Activated CD8-positive, alpha-beta T cell treated with anti-CD3 and anti-CD28 coated beads for 36 hours (primary cell): ENCODE measurements around the gene BRD3OS. TPM values are rescaled to one million over a fixed set of nuclear protein-coding genes. Genes with fewer than 3 reads are reported as not detected.

Source experiments
- ATAC-seq: fragments of 200-7000 bp; cut with Tn5 transposase; one replicate; pipeline ENCODE4 v1.10.0; 2021; ENCODE audit warnings: mild to moderate bottlenecking, moderate library complexity
- CTCF ChIA-PET: fragments of 350-600 bp; sonication (Branson Sonifier 250); formaldehyde crosslinking; loops from one replicate; lab custom pipeline; 2021; ENCODE audit warnings: antibody characterized with exemption; lab: Charles Lee
- POLR2A ChIA-PET: fragments of 350-600 bp; sonication (Branson Sonifier 250); formaldehyde crosslinking; loops from one replicate; lab custom pipeline; 2021; ENCODE audit warnings: antibody characterized with exemption; lab: Charles Lee
- DNase-seq: peaks from one replicate; pipeline ENCODE4 v3.0.0-alpha.2; 2020
- H3K27ac Mint-ChIP-seq: one replicate; pipeline ENCODE4 v1.8.0; 2021; ENCODE audit warnings: mild to moderate bottlenecking, mixed read lengths
- H3K27me3 Mint-ChIP-seq: one replicate; pipeline ENCODE4 v1.8.0; 2021; ENCODE audit warnings: mixed read lengths
- H3K36me3 Mint-ChIP-seq: one replicate; pipeline ENCODE4 v1.8.0; 2021; ENCODE audit warnings: low read depth, mixed read lengths
- H3K4me1 Mint-ChIP-seq: one replicate; pipeline ENCODE4 v1.8.0; 2021; ENCODE audit warnings: low read depth, mixed read lengths
- H3K4me3 Mint-ChIP-seq: one replicate; pipeline ENCODE4 v1.8.0; 2021; ENCODE audit warnings: mild to moderate bottlenecking, moderate library complexity, mixed read lengths
- H3K9me3 Mint-ChIP-seq: one replicate; pipeline ENCODE4 v1.8.0; 2021; ENCODE audit warnings: mixed read lengths
- CTCF ChIP-seq: fragments of 200-600 bp; IDR thresholded peaks from one replicate; pipeline ENCODE4 v1.8.0; 2022; ENCODE audit warnings: antibody characterized with exemption, mild to moderate bottlenecking
- intact Hi-C: fragments of 100-400 bp; cut with micrococcal nuclease; formaldehyde crosslinking; loops from one replicate; pipeline ENCODE4 v1.10.0; 2022
- total RNA-seq, 2 experiments: library from RNA; stranded (reverse); gene quantifications; one replicate each; pipeline ENCODE4 v1.2.3, GENCODE V29; 2021

The BRD3OS gene
- total RNA-seq, 2 experiments from 2014 or later: 8.1 to 8.2 TPM

DNA sequence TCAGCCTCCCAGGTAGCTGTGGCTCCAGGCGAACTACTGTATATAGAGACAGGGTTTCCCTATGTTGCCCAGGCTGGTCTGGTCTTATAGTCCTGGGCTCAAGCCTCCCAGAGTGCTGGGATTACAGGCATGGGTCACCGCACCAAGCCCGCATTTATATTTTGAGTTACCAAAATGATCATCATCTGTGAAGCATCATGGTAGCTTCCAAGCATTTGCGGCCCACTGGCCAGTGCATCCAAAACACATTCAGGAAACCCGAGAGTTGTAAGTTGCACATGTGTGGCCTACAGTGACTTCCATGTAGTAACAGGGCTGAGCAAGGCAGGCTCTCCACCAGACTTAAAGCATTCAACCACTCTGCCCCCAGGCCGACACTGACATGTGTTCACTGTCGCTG lies 2.3 kb downstream of the BRD3OS start:
- intact Hi-C loops: loop anchor here (5.0 kb wide), 1 partner anchor 40 kb away; the partner anchor contains the start of gene BRD3
- Mint-ChIP-seq H3K27me3 (no peaks in the 10 kb centered on the region), H3K9me3 (no peaks in the 10 kb centered on the region), H3K36me3 (peaks cover 2% of the 10 kb centered on the region), H3K4me3 (peak overlapping the region; percentile 77), H3K27ac (no peak overlapping the region), H3K4me1 (peaks cover 5% of the 10 kb centered on the region)
- ChIA-PET CTCF (interaction anchor here (0.6 kb wide), 1 partner anchor 12 kb away, joined by 3 read pairs; no protein-coding TSS in a partner anchor), POLR2A (interaction anchor here (2.8 kb wide), 1 partner anchor 39 kb away, joined by 20 read pairs; no protein-coding TSS in a partner anchor)
- no peak for TF ChIP-seq CTCF
- ATAC-seq (no peak), DNase-seq (no peak)

DNA sequence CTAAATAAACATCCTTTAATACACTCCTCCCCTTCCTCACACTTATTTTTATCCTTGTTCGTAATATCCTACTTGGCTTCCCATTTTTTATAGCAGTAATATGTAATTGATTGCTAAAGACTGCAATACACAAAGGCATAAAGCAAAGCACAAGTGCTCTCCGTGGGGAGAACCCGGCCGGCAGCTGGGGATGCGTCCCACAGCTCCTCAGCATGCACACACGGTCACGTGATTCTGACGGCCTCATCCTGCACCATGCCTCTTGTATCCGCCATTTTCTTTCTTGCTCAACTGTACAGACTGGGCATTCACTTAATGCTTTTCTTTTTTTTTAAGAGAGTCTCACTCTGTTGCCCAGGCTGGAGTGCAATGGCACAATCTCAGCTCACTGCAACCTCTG lies 2.8 kb downstream of the BRD3OS start:
- no peaks in the 10 kb centered on the region for H3K9me3 Mint-ChIP-seq
- no peaks in the 10 kb centered on the region for H3K27me3 Mint-ChIP-seq
- intact Hi-C loops: loop anchor here (5.0 kb wide), 1 partner anchor 39 kb away; the partner anchor contains the start of gene BRD3
- TF ChIP-seq CTCF: no peak
- H3K36me3 Mint-ChIP-seq: peaks cover 6% of the 10 kb centered on the region
- POLR2A ChIA-PET: interaction anchor here (2.8 kb wide), 1 partner anchor 38 kb away, joined by 20 read pairs; no protein-coding TSS in a partner anchor
- CTCF ChIA-PET: interaction anchor here (0.6 to 1.7 kb wide), 2 partner anchors 11 to 71 kb away, joined by 3 read pairs; no protein-coding TSS in a partner anchor
- H3K27ac Mint-ChIP-seq: no peak overlapping the region
- H3K4me1 Mint-ChIP-seq: peaks cover 5% of the 10 kb centered on the region
- no peak for DNase-seq
- H3K4me3 Mint-ChIP-seq: no peak overlapping the region
- ATAC-seq: no peak

DNA sequence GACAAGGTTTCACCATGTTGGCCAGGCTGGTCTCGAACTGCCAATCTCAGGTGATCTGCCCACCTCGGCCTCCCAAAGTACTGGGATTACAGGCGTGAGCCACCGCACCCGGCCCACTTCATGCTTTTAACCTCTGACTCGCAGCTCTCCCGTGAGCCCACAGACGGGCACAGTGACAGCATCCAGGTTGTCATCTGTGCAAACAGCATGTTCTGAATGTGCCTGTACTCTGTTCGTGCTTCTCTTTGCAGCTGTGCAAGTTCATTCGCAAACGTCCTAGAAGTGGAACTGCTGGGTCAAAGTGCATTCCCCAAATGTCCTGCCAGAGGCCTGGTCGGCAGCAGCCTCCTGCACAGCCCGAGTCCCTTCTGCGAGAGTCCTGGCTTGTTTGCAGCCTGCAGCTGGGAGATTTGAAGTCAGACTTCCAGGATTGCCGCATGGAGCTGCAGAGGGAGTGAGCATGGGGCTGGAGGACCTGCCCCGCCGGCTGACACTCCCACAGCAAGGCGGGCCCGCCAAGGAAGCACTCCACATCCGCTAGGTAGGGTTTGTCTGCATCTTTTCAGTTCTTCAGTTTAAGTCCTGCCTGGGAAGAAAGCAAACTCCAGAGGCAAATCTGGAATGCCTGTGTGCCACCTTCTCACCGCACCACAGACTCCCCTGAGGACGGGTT lies 3.4 kb downstream of the BRD3OS start:
- ChIA-PET POLR2A (no interaction called here), CTCF (interaction anchor here (1.7 kb wide), 1 partner anchor 70 kb away, joined by 3 read pairs; no protein-coding TSS in a partner anchor)
- ATAC-seq (no peak), DNase-seq (no peak)
- Mint-ChIP-seq H3K9me3 (no peaks in the 10 kb centered on the region), H3K4me3 (no peak overlapping the region), H3K4me1 (peaks cover 5% of the 10 kb centered on the region), H3K36me3 (peaks cover 9% of the 10 kb centered on the region), H3K27ac (no peak overlapping the region), H3K27me3 (no peaks in the 10 kb centered on the region)
- no peak for TF ChIP-seq CTCF
- intact Hi-C loops: loop anchor here (5.0 kb wide), 1 partner anchor 39 kb away; the partner anchor contains the start of gene BRD3

GRCh38 chr9:134029248-134030226 lies 4.3 kb downstream of the BRD3OS start:
- Mint-ChIP-seq H3K4me3 (no peak overlapping the region), H3K4me1 (peaks cover 5% of the 10 kb centered on the region), H3K36me3 (peaks cover 12% of the 10 kb centered on the region), H3K27ac (no peak overlapping the region), H3K27me3 (no peaks in the 10 kb centered on the region), H3K9me3 (no peaks in the 10 kb centered on the region)
- intact Hi-C loops: loop anchor here (5.0 kb wide), 1 partner anchor 38 kb away; the partner anchor contains the start of gene BRD3
- POLR2A ChIA-PET: no interaction called here
- CTCF ChIA-PET: interaction anchor here (1.7 kb wide), 1 partner anchor 70 kb away, joined by 3 read pairs; no protein-coding TSS in a partner anchor
- ATAC-seq (no peak), DNase-seq (no peak)
- no peak for TF ChIP-seq CTCF
